Measurements from ENCODE around the gene AMFR.

- TF ChIP-seq CTCF (IDR thresholded peaks at IDR 0.05): no peak
- TF ChIP-seq POLR2A (IDR thresholded peaks at IDR 0.05): no peak
Measured at GRCh38 chr16:56422896-56423441, 2.4 kb downstream of the AMFR start.
